KMS-11 (cell line): Measurements from ENCODE around the gene TSPEAR.

Experiments used
- H2AFZ ChIP-seq: fragments of 200-600 bp; sonication (generic); 2 replicates; pipeline ENCODE4 v1.6.1; 2016; ENCODE audit warnings: antibody characterized with exemption, mixed run types, low read depth
- H3K27ac ChIP-seq: fragments of 200-600 bp; sonication (generic); 2 replicates; pipeline ENCODE4 v1.6.1; 2016; ENCODE audit warnings: mild to moderate bottlenecking, mixed run types
- H3K27me3 ChIP-seq: fragments of 200-600 bp; sonication (generic); 2 replicates; pipeline ENCODE4 v1.6.1; 2017; ENCODE audit warnings: mild to moderate bottlenecking, low read depth, mixed run types, moderate library complexity; ENCODE audit not compliant: insufficient read depth
- H3K36me3 ChIP-seq: fragments of 200-600 bp; sonication (generic); 2 replicates; pipeline ENCODE4 v1.6.1; 2017; ENCODE audit warnings: mild to moderate bottlenecking, mixed run types; ENCODE audit not compliant: insufficient read depth
- H3K4me1 ChIP-seq: fragments of 200-600 bp; sonication (generic); 2 replicates; pipeline ENCODE4 v1.6.1; 2016; ENCODE audit warnings: mild to moderate bottlenecking, low read depth, mixed run types; ENCODE audit not compliant: poor library complexity, severe bottlenecking
- H3K4me2 ChIP-seq: fragments of 200-600 bp; sonication (generic); 2 replicates; pipeline ENCODE4 v1.7.0; 2016; ENCODE audit warnings: mild to moderate bottlenecking, mixed run types
- H3K4me3 ChIP-seq: fragments of 200-600 bp; sonication (generic); IDR thresholded peaks from 2 replicates; pipeline ENCODE4 v1.6.1; 2017; ENCODE audit warnings: low read depth, low read length, mixed read lengths; ENCODE audit not compliant: insufficient read depth
- H3K79me2 ChIP-seq: fragments of 200-600 bp; sonication (generic); 2 replicates; pipeline ENCODE4 v1.6.1; 2016; ENCODE audit warnings: low read depth, mixed run types; ENCODE audit not compliant: insufficient read depth
- H3K9ac ChIP-seq: fragments of 200-600 bp; sonication (generic); 2 replicates; pipeline ENCODE4 v1.6.1; 2016; ENCODE audit warnings: mild to moderate bottlenecking, mixed run types
- H4K20me1 ChIP-seq: fragments of 200-600 bp; sonication (generic); 2 replicates; pipeline ENCODE4 v1.6.1; 2016; ENCODE audit warnings: mild to moderate bottlenecking, mixed run types; ENCODE audit not compliant: insufficient read depth
- TF ChIP-seq, protein P1 (sequence below): fragments of 200-600 bp; sonication (generic); conservative IDR thresholded peaks from 2 replicates; pipeline ENCODE4 v1.6.1; 2017; ENCODE audit warnings: low read depth, mild to moderate bottlenecking, antibody characterized with exemption, low read length, moderate library complexity, mixed read lengths

The TSPEAR gene

DNA sequence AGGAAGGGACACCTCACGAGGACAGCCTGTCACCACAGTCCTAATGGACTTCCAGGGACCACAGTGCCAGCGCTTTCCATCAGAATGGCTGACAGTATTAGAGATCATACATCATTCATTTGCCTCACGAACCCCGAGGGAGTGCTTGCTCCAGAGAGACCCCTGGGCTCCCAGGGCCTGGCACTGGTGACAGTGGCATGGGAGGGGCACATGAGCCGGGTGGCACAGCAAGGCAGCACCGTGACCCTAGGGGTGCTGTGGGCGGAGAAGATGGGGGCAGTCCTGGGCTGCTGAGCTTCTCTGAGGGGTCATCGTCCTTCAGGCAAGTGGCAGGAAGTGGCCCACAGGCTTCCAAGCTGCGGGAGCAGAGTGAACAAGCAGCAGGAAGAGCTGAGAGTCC lies 16.4 kb upstream of the TSPEAR start:
- H3K4me1 ChIP-seq, result no peaks in the 10 kb centered on the region
- H3K27ac ChIP-seq, result no peak overlapping the region
- no peaks in the 10 kb centered on the region for H4K20me1 ChIP-seq
- no peaks in the 10 kb centered on the region for H3K36me3 ChIP-seq
- H3K4me3 ChIP-seq, result no peak overlapping the region
- no peak overlapping the region for H3K4me2 ChIP-seq
- no peak overlapping the region for H2AFZ ChIP-seq
- H3K27me3 ChIP-seq, result peaks cover 91% of the 10 kb centered on the region
- H3K9ac ChIP-seq, result no peak overlapping the region
- no peaks in the 10 kb centered on the region for H3K79me2 ChIP-seq
- TF ChIP-seq, protein P1, sequence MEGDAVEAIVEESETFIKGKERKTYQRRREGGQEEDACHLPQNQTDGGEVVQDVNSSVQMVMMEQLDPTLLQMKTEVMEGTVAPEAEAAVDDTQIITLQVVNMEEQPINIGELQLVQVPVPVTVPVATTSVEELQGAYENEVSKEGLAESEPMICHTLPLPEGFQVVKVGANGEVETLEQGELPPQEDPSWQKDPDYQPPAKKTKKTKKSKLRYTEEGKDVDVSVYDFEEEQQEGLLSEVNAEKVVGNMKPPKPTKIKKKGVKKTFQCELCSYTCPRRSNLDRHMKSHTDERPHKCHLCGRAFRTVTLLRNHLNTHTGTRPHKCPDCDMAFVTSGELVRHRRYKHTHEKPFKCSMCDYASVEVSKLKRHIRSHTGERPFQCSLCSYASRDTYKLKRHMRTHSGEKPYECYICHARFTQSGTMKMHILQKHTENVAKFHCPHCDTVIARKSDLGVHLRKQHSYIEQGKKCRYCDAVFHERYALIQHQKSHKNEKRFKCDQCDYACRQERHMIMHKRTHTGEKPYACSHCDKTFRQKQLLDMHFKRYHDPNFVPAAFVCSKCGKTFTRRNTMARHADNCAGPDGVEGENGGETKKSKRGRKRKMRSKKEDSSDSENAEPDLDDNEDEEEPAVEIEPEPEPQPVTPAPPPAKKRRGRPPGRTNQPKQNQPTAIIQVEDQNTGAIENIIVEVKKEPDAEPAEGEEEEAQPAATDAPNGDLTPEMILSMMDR, result no peak

DNA sequence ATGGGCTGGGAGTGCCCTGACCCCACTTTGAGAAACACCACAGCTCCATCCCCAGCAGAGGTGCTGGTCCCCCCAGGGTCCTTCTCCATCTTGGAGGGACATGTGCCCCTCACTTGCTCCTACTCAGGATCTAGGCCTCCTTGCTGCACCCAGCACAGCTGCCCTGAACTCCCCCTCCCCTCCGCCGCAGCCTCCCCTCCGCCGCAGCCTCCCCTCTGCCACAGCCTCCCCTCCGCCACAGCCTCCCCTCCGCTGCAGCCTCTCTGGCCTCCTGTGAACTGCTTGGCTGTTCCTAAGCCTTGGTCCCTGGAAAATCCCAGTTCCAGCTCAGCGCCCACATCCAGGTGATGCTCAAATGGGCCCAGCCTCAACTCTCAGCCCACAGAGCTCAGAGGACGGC lies 15.9 kb upstream of the TSPEAR start:
- no peak overlapping the region for H3K4me3 ChIP-seq
- no peak overlapping the region for H3K4me2 ChIP-seq
- peaks cover 91% of the 10 kb centered on the region for H3K27me3 ChIP-seq
- no peak overlapping the region for H3K27ac ChIP-seq
- H3K36me3 ChIP-seq, result no peaks in the 10 kb centered on the region
- H4K20me1 ChIP-seq, result no peaks in the 10 kb centered on the region
- H3K9ac ChIP-seq, result no peak overlapping the region
- H3K79me2 ChIP-seq, result no peaks in the 10 kb centered on the region
- H2AFZ ChIP-seq, result no peak overlapping the region
- TF ChIP-seq, protein P1, result no peak
- H3K4me1 ChIP-seq, result no peaks in the 10 kb centered on the region

DNA sequence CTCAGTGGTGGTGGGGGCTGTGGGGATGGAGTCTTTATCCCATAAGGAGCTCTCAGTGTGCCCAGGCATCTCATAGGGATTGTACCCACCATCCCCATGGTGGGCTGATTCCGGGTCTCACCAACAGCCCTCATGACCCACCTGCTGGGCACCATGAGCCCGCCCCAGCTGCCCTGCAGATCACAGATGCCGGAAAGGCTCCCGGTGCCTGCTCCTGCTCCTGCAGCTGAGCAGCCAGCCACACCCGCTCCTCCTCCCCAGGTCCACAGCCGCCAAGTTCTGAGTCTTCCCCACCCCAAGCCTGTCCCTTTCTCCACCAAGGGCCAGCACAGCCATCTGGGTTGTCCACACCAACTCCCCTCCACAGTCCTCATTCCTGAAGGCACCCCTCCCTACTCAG lies 15.5 kb upstream of the TSPEAR start:
- H4K20me1 ChIP-seq, result no peaks in the 10 kb centered on the region
- H3K9ac ChIP-seq, result no peak overlapping the region
- H3K27ac ChIP-seq, result no peak overlapping the region
- no peak overlapping the region for H3K4me3 ChIP-seq
- H3K4me2 ChIP-seq, result no peak overlapping the region
- H3K79me2 ChIP-seq, result no peaks in the 10 kb centered on the region
- no peaks in the 10 kb centered on the region for H3K4me1 ChIP-seq
- no peak overlapping the region for H2AFZ ChIP-seq
- TF ChIP-seq, protein P1, result no peak
- no peaks in the 10 kb centered on the region for H3K36me3 ChIP-seq
- peaks cover 90% of the 10 kb centered on the region for H3K27me3 ChIP-seq

DNA sequence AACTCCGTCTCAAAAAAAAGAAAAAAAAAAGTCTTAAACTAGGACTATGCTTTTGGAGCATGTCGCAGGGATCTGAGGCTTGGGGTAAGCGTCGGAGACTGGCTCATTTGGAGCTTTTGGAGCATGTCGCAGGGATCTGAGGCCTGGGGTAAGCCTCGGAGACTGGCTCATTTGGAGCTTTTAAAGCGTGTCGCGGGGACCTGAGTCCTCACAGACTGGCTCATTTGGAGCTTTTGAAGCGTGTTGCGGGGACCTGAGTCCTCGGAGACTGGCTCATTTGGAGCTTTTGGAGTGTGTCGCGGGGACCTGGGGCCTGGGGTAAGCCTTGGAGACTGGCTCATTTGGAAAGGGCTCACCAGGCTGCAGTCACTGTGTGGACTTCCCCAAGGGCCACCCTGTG lies 13.6 kb upstream of the TSPEAR start:
- H3K79me2 ChIP-seq, result no peaks in the 10 kb centered on the region

More for the DNA sequence above, 13.6 kb upstream of the TSPEAR start:
- no peak overlapping the region for H3K4me2 ChIP-seq
- H3K27me3 ChIP-seq, result peaks cover 81% of the 10 kb centered on the region
- H3K9ac ChIP-seq, result no peak overlapping the region
- no peaks in the 10 kb centered on the region for H4K20me1 ChIP-seq
- H3K36me3 ChIP-seq, result no peaks in the 10 kb centered on the region
- H3K4me1 ChIP-seq, result no peaks in the 10 kb centered on the region
- H3K4me3 ChIP-seq, result no peak overlapping the region
- TF ChIP-seq, protein P1, result no peak
- no peak overlapping the region for H2AFZ ChIP-seq
- no peak overlapping the region for H3K27ac ChIP-seq
